ENCODE measurements around the gene COLGALT1.

- TF ChIP-seq CTCF (IDR thresholded peaks at IDR 0.05; ENCODE audit: low read depth, low read length, missing input control) = no peak
- no peak for TF ChIP-seq YY1 (IDR thresholded peaks at IDR 0.05)
- TF ChIP-seq REST (IDR thresholded peaks at IDR 0.05) = no peak
- TF ChIP-seq SP1 (IDR thresholded peaks at IDR 0.05) = no peak
- no peak for TF ChIP-seq JUND (IDR thresholded peaks at IDR 0.05)
- no peak for TF ChIP-seq TAF1 (conservative IDR thresholded peaks at IDR 0.05)
- no peak for TF ChIP-seq RAD21 (IDR thresholded peaks at IDR 0.05)
- TF ChIP-seq ZBTB33 (IDR thresholded peaks at IDR 0.05) = no peak
- no peak for TF ChIP-seq HNF4A (conservative IDR thresholded peaks at IDR 0.05)
- no peak for TF ChIP-seq FOXA2 (IDR thresholded peaks at IDR 0.05)
- no peak for TF ChIP-seq RXRA (IDR thresholded peaks at IDR 0.05)
- TF ChIP-seq MAX (IDR thresholded peaks at IDR 0.05) = no peak
- no peak for TF ChIP-seq EGR1 (IDR thresholded peaks at IDR 0.05; ENCODE audit: low read depth in 2 of 2)
- TF ChIP-seq ATF3 (IDR thresholded peaks at IDR 0.05) = no peak
Observed at GRCh38 chr19:17575871-17576757, 20.7 kb downstream of the COLGALT1 start.
